ENCODE data around the gene RASGRF2.
A peak's percentile ranks its signal among the peaks of the same experiment; 100 is the strongest.
"Not testable (repeated sequence)": the region's sequence is repeated elsewhere in the genome, so short reads cannot be mapped to it uniquely, and the experiment has no call there.

The RASGRF2 gene

GRCh38 chr5:81077105-81077504, 116.9 kb downstream of the RASGRF2 start:
- DNase-seq: no peak

GRCh38 chr5:81078930-81079329, 118.8 kb downstream of the RASGRF2 start:
- DNase-seq: no peak

DNA sequence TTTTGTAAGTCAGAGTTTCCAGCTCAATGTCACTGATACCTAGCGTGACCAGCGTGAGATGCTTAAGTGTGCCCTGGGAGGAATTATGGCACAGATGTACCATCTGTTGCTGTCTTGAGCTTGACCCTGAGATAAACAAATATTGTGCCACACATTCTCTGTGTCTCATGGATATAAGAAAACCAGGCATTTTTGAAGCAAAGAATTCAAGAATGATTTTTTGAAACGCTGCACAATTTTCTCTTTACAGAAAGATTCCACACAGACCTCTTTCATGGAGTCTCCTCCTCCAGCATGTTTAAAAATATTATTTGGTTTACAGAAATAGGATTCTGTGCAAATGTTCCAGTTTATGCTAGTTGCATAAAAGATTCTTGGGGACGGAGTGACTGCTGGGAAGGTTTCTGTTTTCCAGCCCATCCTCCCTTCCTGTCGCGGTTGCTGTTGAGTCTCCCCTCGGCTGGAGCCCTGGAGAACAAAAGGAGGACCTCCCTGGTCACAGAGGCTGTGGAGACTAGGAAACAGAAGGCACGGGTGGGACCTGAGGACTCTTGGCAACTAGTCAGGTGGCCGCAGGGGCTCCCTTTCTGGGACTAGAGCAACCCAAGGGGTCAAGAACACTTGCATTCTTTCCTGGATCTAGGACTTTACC, 120.8 kb downstream of the RASGRF2 start:
- no peak for DNase-seq

DNA sequence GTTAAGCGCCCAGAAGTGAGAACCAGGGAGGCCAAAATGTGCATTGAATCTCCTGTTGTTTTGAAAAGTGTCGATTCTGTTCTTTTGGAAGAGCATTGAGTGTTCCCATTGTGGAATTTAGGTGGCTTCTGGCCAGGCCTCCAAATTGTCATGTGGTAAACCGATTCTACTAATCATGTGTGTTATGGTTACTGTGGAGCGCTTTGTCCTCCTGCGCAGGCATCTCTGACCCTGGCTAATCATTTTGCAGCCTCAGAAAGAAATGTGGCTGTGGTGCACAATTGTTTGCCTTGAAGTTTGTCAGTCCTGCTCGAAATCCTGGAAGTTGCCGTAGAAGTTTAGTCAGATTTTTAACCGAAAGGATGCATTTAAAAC, 121.3 kb downstream of the RASGRF2 start:
- no peak for DNase-seq

DNA sequence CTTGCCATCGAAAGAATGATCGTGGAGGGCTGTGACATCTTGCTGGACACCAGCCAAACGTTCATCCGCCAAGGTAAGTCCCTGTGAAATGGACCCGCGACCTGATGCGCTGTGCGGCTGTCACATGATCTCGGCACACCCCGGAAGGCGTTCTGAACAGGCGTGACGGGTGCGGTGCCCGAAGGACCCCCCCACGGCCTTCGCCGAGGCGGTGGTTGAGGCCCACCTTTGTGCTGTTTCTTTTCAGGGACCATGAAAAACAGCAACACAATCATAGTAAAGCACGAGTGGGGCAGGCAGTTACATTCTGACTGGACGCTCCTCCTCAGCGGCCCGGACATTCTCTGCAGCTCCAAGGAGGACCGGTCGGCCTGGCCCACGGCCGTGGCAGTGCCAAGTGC, 126.7 kb downstream of the RASGRF2 start:
- DNase-seq: no peak

GRCh38 chr5:81091199-81091598, 131.0 kb downstream of the RASGRF2 start:
- no peak for DNase-seq

DNA sequence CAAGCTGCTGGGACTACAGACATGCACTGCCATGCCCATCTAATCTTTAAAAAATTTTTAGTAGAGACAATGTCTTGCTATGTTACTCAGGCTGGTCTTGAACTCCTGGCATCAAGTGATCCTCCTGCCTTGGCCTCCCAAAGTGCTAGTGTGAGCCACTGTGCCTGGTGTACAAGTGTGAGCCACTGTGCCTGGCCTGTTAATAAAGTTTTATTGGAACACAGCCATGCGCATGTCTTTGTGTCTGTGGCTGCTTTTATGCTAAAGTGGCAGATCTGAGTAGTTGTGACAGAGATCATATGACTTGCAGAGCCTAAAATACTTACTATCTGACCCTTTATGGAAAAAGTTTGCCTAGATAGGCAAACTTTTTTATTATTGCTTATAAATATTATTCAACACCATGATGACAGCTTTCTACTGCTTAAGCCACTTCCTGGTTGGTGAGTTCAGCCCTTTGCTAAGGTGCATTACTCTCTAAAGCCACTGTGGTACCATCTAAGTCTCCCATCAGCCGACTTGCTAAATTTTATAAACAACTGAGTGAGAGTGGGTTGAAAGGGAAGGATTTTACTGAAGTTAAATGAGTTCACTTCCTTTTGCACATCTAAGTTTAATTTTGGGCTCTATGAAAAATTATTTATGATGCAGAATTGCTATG, 133.5 kb downstream of the RASGRF2 start:
- DNase-seq: no peak

GRCh38 chr5:81095835-81096234, 135.7 kb downstream of the RASGRF2 start:
- DNase-seq: no peak

- peak; percentile 49 for DNase-seq
Measured at GRCh38 chr5:81097713-81098112, 137.6 kb downstream of the RASGRF2 start.

- DNase-seq: no peak
Measured at GRCh38 chr5:81105261-81105877, 145.2 kb downstream of the RASGRF2 start.

DNA sequence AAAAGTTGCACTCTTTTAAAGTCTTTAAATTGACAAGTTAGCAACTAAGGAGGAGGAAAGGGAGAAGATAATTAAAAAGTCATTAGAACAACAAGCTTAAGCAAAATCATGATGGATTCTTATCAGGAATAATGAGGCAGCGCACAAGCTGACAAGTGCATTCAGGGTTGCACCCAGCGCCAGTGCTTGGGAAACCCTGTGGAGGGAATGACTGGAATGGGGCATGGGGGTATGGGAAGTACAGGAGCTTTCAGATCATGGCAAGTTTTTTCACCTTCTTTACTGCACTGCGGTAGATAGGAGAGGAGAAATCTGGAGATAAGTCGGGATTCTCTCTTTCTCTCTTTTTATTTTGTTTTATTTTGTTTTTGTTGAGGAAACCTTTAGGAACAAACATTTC, 155.1 kb downstream of the RASGRF2 start:
- DNase-seq: no peak

GRCh38 chr5:81117566-81117965, 157.4 kb downstream of the RASGRF2 start:
- no peak for DNase-seq

- DNase-seq: no peak
Measured at GRCh38 chr5:81121273-81121672, 161.1 kb downstream of the RASGRF2 start.

DNA sequence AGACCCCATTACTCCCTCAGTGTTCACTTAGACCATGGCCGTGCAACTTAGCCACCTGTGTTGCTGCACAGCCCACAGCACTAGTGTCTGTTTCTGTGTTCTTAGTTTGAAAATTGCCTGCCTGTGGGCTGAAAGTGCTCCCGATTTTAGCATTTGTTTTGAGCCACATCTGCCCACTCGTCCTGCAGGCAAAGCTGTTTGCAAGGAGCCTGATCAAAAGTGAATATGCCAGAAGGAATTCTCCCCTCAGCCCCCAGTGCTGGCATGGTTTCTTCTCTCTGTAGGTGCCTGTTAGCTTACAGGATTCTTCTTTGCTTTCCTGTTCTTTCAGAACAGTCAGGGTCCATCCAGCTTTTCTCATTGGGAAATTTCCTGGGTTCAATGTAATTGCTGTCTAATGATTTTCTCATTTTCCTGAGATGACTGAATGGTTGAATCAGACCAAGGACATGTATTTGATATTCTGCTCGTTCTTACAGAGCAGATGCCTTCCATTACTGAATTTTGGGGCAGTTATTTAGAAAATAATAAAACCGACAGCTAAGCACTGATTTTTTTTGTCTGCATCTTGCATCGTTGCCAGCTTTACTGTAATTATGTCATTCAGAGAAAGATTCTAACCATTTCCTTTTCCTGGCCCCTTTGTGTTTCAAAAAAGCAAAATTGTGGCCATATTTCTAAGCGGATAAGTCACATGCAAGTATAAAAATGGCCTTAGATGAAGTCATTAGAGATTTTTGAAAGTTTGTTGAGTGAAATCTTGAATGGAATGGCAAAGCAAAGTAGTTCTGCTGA, 161.9 kb downstream of the RASGRF2 start:
- DNase-seq: no peak

GRCh38 chr5:81124689-81125088, 164.5 kb downstream of the RASGRF2 start:
- DNase-seq: not testable (repeated sequence)

DNA sequence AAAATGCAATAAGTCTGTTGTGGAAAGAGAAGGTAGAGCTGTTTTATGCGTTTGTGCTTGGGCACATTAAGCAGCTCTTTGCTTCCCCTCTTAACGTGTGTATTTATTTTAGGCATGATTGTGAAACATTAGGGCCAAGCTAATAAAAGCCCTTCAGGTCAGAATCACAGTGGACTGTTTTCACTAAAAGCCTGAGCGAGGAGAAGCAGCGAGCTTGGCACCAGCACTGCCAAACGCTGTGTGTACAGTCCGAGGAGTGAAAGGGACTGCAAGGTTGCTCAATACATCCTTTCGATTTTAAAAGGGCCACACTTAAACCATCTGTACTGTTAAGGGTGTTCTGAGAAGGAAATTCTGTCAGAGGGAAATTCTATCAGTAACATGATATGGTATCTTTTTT, 165.8 kb downstream of the RASGRF2 start:
- DNase-seq: no peak

- DNase-seq: no peak
Measured at GRCh38 chr5:81128416-81128815, 168.3 kb downstream of the RASGRF2 start.

DNA sequence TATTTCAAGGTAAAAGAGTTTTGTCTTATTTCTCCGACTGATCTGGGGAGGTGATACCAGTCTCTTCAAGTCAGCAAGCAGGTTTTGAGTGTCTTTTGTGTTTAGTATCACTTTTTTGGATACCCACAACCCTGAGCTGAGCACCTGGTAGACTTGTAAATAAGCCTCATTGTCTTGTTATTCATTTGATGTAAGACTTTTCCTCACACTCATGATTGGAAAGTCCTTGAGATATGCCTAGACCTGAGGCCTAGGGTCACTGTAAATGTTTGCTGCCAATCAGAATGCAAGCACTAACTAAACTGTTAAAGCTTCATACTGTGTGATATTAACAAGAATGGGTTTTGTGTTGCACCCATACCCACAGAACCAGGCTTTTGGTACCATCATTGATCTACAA, 172.2 kb downstream of the RASGRF2 start:
- DNase-seq: no peak

DNA sequence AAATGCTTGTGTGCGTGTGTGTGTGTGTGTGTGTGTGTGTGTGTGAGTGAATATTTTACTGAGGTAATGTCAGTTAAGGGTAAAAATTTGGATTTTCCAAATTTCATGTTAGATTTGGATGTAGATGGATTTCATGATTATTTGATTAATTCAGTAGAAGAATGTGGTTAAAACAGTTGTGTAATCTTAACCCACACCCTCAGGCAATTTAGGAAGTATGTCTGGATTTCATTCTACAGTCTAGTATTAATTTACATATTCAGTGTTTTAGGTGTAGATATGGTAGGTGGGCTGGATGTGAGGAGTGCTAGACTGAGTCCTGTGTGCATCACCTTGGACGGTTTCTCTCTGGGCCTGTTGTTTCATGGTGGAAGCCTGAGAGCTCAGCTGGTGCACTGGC, 173.9 kb downstream of the RASGRF2 start:
- no peak for DNase-seq

DNA sequence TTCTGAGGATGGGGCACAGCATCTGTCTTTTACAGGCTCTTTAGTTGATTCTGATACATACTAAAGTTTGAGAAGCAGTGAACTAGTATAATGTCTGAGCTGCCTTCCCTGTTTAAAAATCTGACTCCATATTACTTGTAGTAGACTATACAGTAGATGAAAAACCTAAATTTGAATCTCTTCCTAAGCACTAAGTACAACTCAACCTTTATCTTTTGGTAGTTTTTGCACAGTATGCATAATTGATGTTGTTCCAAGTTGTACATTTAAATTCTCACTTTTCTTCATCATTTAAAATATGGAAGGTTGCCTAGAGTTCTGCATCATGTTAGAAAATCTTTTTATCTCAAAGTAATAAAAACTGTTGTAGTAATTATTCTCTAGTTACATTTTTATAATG, 174.4 kb downstream of the RASGRF2 start:
- no peak for DNase-seq

GRCh38 chr5:81136557-81136956, 176.4 kb downstream of the RASGRF2 start:
- DNase-seq: no peak

- no peak for DNase-seq
Measured at GRCh38 chr5:81137833-81138232, 177.7 kb downstream of the RASGRF2 start.

DNA sequence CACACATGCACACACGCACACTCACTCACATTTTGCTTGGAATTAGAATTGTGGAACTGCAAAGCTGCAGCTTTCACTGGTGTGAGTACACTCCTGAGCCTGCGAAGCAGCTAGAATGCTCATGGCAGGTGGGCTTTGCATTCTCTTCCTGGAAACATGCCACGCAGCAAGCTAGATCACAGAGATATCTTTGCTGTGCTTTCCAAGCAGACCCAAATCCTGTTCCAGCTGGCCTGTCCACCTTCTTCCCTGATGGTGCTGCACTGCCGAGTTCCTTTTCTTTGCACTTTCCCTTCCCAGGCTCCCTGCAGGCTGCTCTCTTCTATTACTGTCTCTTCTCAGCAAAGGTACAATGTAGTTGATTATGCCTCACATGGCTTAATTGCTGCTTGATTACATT, 180.3 kb downstream of the RASGRF2 start:
- peak; percentile 6 for DNase-seq

GRCh38 chr5:81140943-81141342, 180.8 kb downstream of the RASGRF2 start:
- DNase-seq: peak; percentile 79

Data from fibroblast of upper back skin (primary cell).